IMR-90 (cell line): ENCODE data around the gene ZNF521. TPM values are rescaled to one million over a fixed set of nuclear protein-coding genes. Genes with fewer than 3 reads are reported as not detected.
A peak's percentile ranks its signal among the peaks of the same experiment; 100 is the strongest.

Source experiments
- ATAC-seq: fragments of 200-7000 bp; cut with Tn5 transposase; 2 replicates; pipeline ENCODE4 v1.9.1; 2020; ENCODE audit warnings: low read depth, mild to moderate bottlenecking, moderate library complexity
- BruUV-seq: library from RNA; stranded (reverse); fragments of 400-500 nt; replicated peaks from 2 replicates; lab custom pipeline; 2021; lab: Mats Ljungman, UMichigan
- CTCF ChIA-PET: fragments of 300-600 bp; formaldehyde crosslinking; extraction: SDS; loops from one replicate; lab custom pipeline; 2021; ENCODE audit warnings: antibody characterized with exemption; lab: Yijun Ruan, JAX
- POLR2A ChIA-PET: fragments of 300-600 bp; sonication (Branson Sonifier 250); formaldehyde crosslinking; loops from one replicate; lab custom pipeline; 2022; ENCODE audit warnings: antibody characterized with exemption; ENCODE audit not compliant: unreplicated experiment; lab: Charles Lee
- DNase-seq: peaks from one replicate; pipeline ENCODE4 v3.0.0; 2013
- H2AFZ ChIP-seq: replicated peaks from 2 replicates; pipeline ENCODE3; 2013; ENCODE audit warnings: low read length, mild to moderate bottlenecking; ENCODE audit not compliant: poor library complexity
- H2AK5ac ChIP-seq: 2 replicates; pipeline ENCODE4 v1.6.1; 2013; ENCODE audit warnings: low read depth, low read length, inconsistent platforms
- H2AK9ac ChIP-seq: replicated peaks from 2 replicates; pipeline ENCODE3; 2013; ENCODE audit warnings: mild to moderate bottlenecking, low read depth, low read length, moderate library complexity; ENCODE audit not compliant: poor library complexity
- H2BK120ac ChIP-seq: 2 replicates; pipeline ENCODE4 v1.6.1; 2013; ENCODE audit warnings: low read depth, low read length, inconsistent platforms
- H2BK15ac ChIP-seq: 3 replicates; pipeline ENCODE4 v1.6.1; 2013; ENCODE audit warnings: low read depth, low read length, inconsistent platforms
- H2BK20ac ChIP-seq: 2 replicates; pipeline ENCODE4 v1.6.1; 2013; ENCODE audit warnings: low read depth, mild to moderate bottlenecking, inconsistent platforms, low read length, moderate library complexity
- H2BK5ac ChIP-seq: 2 replicates; pipeline ENCODE4 v1.6.1; 2013; ENCODE audit warnings: mild to moderate bottlenecking, low read depth, low read length, inconsistent platforms; ENCODE audit not compliant: poor library complexity, severe bottlenecking
- H3K14ac ChIP-seq: replicated peaks from 2 replicates; pipeline ENCODE4 v1.6.1; 2013; ENCODE audit warnings: low read depth, low read length, inconsistent platforms
- H3K18ac ChIP-seq: 2 replicates; pipeline ENCODE4 v1.6.1; 2013; ENCODE audit warnings: low read depth, low read length, control low read depth
- H3K23ac ChIP-seq: 2 replicates; pipeline ENCODE4 v1.6.1; 2013; ENCODE audit warnings: low read depth, low read length, inconsistent platforms
- H3K27ac ChIP-seq: 2 replicates; pipeline ENCODE4 v1.5.1; 2013; ENCODE audit warnings: mild to moderate bottlenecking, control low read depth, low read length; ENCODE audit not compliant: insufficient read depth
- H3K27me3 ChIP-seq: 2 replicates; pipeline ENCODE4 v1.6.1; 2013; ENCODE audit warnings: low read length; ENCODE audit not compliant: control insufficient read depth, insufficient read depth
- H3K36me3 ChIP-seq: 2 replicates; pipeline ENCODE4 v1.6.1; 2013; ENCODE audit warnings: low read length, mixed read lengths; ENCODE audit not compliant: control insufficient read depth, insufficient read depth
- H3K4ac ChIP-seq: 2 replicates; pipeline ENCODE4 v1.6.1; 2013; ENCODE audit warnings: low read depth, low read length, inconsistent platforms
- H3K4me1 ChIP-seq: 2 replicates; pipeline ENCODE4 v1.6.1; 2013; ENCODE audit warnings: low read length, mixed read lengths; ENCODE audit not compliant: control insufficient read depth, insufficient read depth
- H3K4me2 ChIP-seq: 2 replicates; pipeline ENCODE4 v1.6.1; 2013; ENCODE audit warnings: low read depth, mild to moderate bottlenecking, control low read depth, low read length, moderate library complexity
- H3K4me3 ChIP-seq: 2 replicates; pipeline ENCODE4 v1.5.1; 2013; ENCODE audit warnings: low read depth, mild to moderate bottlenecking, control low read depth, low read length, moderate library complexity; ENCODE audit not compliant: insufficient read depth
- H3K56ac ChIP-seq: 2 replicates; pipeline ENCODE4 v1.6.1; 2013; ENCODE audit warnings: low read length, inconsistent platforms; ENCODE audit not compliant: insufficient read depth; ENCODE audit errors: extremely low read depth
- H3K79me1 ChIP-seq, 2 experiments: 2 replicates each; pipeline ENCODE4 v1.6.1; 2013; ENCODE audit warnings: low read length in 2 of 2, inconsistent platforms in 1 of 2, low read depth in 1 of 2
- H3K9ac ChIP-seq: 2 replicates; pipeline ENCODE4 v1.6.1; 2013; ENCODE audit warnings: low read depth, low read length, control low read depth
- H3K9me1 ChIP-seq: 2 replicates; pipeline ENCODE4 v1.6.1; 2013; ENCODE audit warnings: low read length, inconsistent platforms; ENCODE audit not compliant: insufficient read depth
- H3K9me3 ChIP-seq: 2 replicates; pipeline ENCODE4 v1.6.1; 2013; ENCODE audit warnings: low read length; ENCODE audit not compliant: control insufficient read depth, insufficient read depth
- H4K20me1 ChIP-seq: 2 replicates; pipeline ENCODE4 v1.6.1; 2013; ENCODE audit warnings: low read length, inconsistent platforms; ENCODE audit not compliant: insufficient read depth
- H4K5ac ChIP-seq: 2 replicates; pipeline ENCODE4 v1.6.1; 2013; ENCODE audit warnings: mild to moderate bottlenecking, low read depth, low read length, control low read depth
- H4K8ac ChIP-seq, 2 experiments: 2 replicates each; pipeline ENCODE4 v1.6.1; 2013; ENCODE audit warnings: low read depth in 2 of 2, low read length in 2 of 2, control low read depth in 1 of 2, inconsistent platforms in 1 of 2
- H4K91ac ChIP-seq: 2 replicates; pipeline ENCODE4 v1.6.1; 2013; ENCODE audit warnings: low read depth, low read length, inconsistent platforms; ENCODE audit not compliant: insufficient read depth
- BHLHE40 ChIP-seq: fragments of 150-350 bp; IDR thresholded peaks from 2 replicates; pipeline ENCODE4 v1.6.1; 2016; ENCODE audit warnings: mild to moderate bottlenecking, low read depth, low read length
- CEBPB ChIP-seq: IDR thresholded peaks from 2 replicates; pipeline ENCODE4 v1.6.1; 2012; ENCODE audit warnings: low read depth, low read length, improper control_type of control experiment
- CHD1 ChIP-seq: IDR thresholded peaks from 2 replicates; pipeline ENCODE4 v1.6.1; 2012; ENCODE audit warnings: low read depth, low read length, improper control_type of control experiment
- CTCF ChIP-seq: conservative IDR thresholded peaks from 2 replicates; pipeline ENCODE4 v1.5.1; 2012; ENCODE audit warnings: mild to moderate bottlenecking, low read depth, low read length, improper control_type of control experiment
- ELK1 ChIP-seq: fragments of 150-350 bp; IDR thresholded peaks from 2 replicates; pipeline ENCODE4 v1.6.1; 2016; ENCODE audit warnings: low read depth, mild to moderate bottlenecking, low read length, moderate library complexity, borderline replicate concordance
- FOS ChIP-seq: fragments of 150-350 bp; IDR thresholded peaks from 2 replicates; pipeline ENCODE4 v1.6.1; 2016; ENCODE audit warnings: low read depth, low read length
- MAFK ChIP-seq: IDR thresholded peaks from 2 replicates; pipeline ENCODE4 v1.6.1; 2012; ENCODE audit warnings: low read depth, low read length, improper control_type of control experiment
- MAZ ChIP-seq: IDR thresholded peaks from 2 replicates; pipeline ENCODE4 v1.6.1; 2012; ENCODE audit warnings: low read depth, mild to moderate bottlenecking, low read length, improper control_type of control experiment, moderate library complexity, borderline replicate concordance
- MXI1 ChIP-seq: IDR thresholded peaks from 2 replicates; pipeline ENCODE4 v1.6.1; 2012; ENCODE audit warnings: low read depth, mild to moderate bottlenecking, low read length, moderate library complexity, borderline replicate concordance
- NFE2L2 ChIP-seq: fragments of 150-350 bp; IDR thresholded peaks from 2 replicates; pipeline ENCODE4 v1.6.1; 2016; ENCODE audit warnings: low read depth, mild to moderate bottlenecking, low read length
- POLR2A ChIP-seq: IDR thresholded peaks from 2 replicates; pipeline ENCODE4 v1.6.1; 2012; ENCODE audit warnings: mild to moderate bottlenecking, low read depth, low read length
- RAD21 ChIP-seq: IDR thresholded peaks from 2 replicates; pipeline ENCODE4 v1.6.1; 2012; ENCODE audit warnings: low read length, improper control_type of control experiment
- RFX5 ChIP-seq: IDR thresholded peaks from 2 replicates; pipeline ENCODE4 v1.8.0; 2012; ENCODE audit warnings: low read depth, mild to moderate bottlenecking, low read length, moderate library complexity
- SMC3 ChIP-seq: fragments of 150-350 bp; IDR thresholded peaks from 2 replicates; pipeline ENCODE4 v1.6.1; 2016; ENCODE audit warnings: low read depth, mild to moderate bottlenecking, antibody characterized with exemption, low read length, moderate library complexity
- USF2 ChIP-seq: fragments of 150-350 bp; IDR thresholded peaks from 2 replicates; pipeline ENCODE4 v1.6.1; 2017; ENCODE audit warnings: mild to moderate bottlenecking, antibody characterized with exemption, low read length, low read depth
- WGBS, 2 experiments: methylation state at CpG; one replicate each; pipeline versions ENCODE4 v1.1.5 to v1.1.7; 2013; ENCODE audit warnings: missing lambda C conversion rate in 2 of 2; ENCODE audit not compliant: insufficient read length in 1 of 2; ENCODE audit errors: extremely low coverage in 2 of 2; 5-methylcytosine and 5-hydroxymethylcytosine counted together
- dilution Hi-C: fragments of 300-500 bp; cut with HindIII; formaldehyde crosslinking; loops from one replicate; pipeline ENCODE4 v1.14.3; 2018; ENCODE audit warnings: low sequenced_read_pairs; ENCODE audit not compliant: unreplicated experiment
- in situ Hi-C: fragments of 300-500 bp; cut with MboI; formaldehyde crosslinking; loops from 3 replicates; pipeline ENCODE4 v1.14.3; 2019; ENCODE audit warnings: low sequenced_read_pairs, inconsistent platforms, mixed read lengths
- intact Hi-C: fragments of 100-400 bp; cut with micrococcal nuclease; formaldehyde crosslinking; loops from 2 replicates; pipeline ENCODE4 v1.10.0; 2022
- polyA plus RNA-seq, 3 experiments: library from polyadenylated mRNA; depleted of rRNA; stranded (reverse); fragments of >200 nt; gene quantifications; 2 replicates each; pipeline ENCODE4 v1.2.3, GENCODE V29; 2012; ENCODE audit warnings: low replicate concordance in 1 of 3
- total RNA-seq: library from RNA; depleted of rRNA; stranded (reverse); fragments of >200 nt; gene quantifications from 2 replicates; pipeline ENCODE4 v1.2.3, GENCODE V29; 2012

The ZNF521 gene
- total and polyA plus RNA-seq, 2 of the 4 experiments (the other 2 are of a cell fraction), result 21.5 to 59.3 TPM

DNA sequence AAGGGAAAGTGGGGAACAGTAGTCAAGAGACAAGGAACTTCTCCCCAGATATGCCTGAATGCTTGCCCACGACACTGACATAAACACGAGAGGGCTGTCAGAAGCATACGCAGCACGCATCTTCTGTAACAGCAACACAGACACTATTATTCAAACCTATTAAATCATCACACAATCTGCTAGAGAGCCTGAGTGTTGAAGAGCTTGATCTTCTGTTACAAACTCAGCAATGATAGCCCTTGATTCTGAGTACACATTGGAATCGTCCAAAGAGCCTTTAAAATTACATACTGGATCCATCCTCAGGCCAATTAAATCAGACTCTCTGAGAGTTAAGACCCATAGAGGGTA lies 111.6 kb downstream of the ZNF521 start:
- no peaks in the 10 kb centered on the region for H3K36me3 ChIP-seq
- H3K27me3 ChIP-seq, result no peaks in the 10 kb centered on the region
- H2BK5ac ChIP-seq, result no peak overlapping the region
- no peak overlapping the region for H3K4ac ChIP-seq
- H3K27ac ChIP-seq, result no peak overlapping the region
- H3K9ac ChIP-seq, result no peak overlapping the region
- BruUV-seq, result no TSS peak
- H3K79me1 ChIP-seq, result peaks cover 24 to 47% of the 10 kb centered on the region in 2 experiments
- intact Hi-C loops, result no loop called here
- no peak for TF ChIP-seq CEBPB
- TF ChIP-seq RFX5, result no peak
- no peak for TF ChIP-seq USF2
- no peak for TF ChIP-seq NFE2L2
- no peak for TF ChIP-seq CHD1
- no peak for TF ChIP-seq CTCF
- no peak for TF ChIP-seq POLR2A
- no peak for TF ChIP-seq ELK1
- TF ChIP-seq MXI1, result no peak
- TF ChIP-seq MAZ, result no peak
- no peak for TF ChIP-seq RAD21
- TF ChIP-seq BHLHE40, result no peak
- no peak for TF ChIP-seq MAFK
- no peak for TF ChIP-seq FOS
- no peak for TF ChIP-seq SMC3
- CTCF ChIA-PET, result no interaction called here
- dilution Hi-C loops, result no loop called here
- H3K9me3 ChIP-seq, result no peaks in the 10 kb centered on the region
- WGBS, 2 experiments, result 80% methylated on average over 1 of the region's 5 CpGs; no CpG with 5 or more reads in 1 of the 2 experiments
- DNase-seq (no peak), ATAC-seq (no peak)
- H2AK5ac ChIP-seq, result no peak overlapping the region
- H4K20me1 ChIP-seq, result no peaks in the 10 kb centered on the region
- no peak overlapping the region for H3K4me3 ChIP-seq
- in situ Hi-C loops, result no loop called here
- H3K4me1 ChIP-seq, result peaks cover 23% of the 10 kb centered on the region
- H3K56ac ChIP-seq, result no peak overlapping the region
- H3K18ac ChIP-seq, result peak overlapping the region; percentile 69; the same call in 1 of the 2 replicates
- no peak overlapping the region for H3K23ac ChIP-seq
- H3K4me2 ChIP-seq, result no peak overlapping the region
- H2BK20ac ChIP-seq, result no peak overlapping the region
- H2BK15ac ChIP-seq, result 0 out of 3 replicates have a peak overlapping the region, but pooled peaks have one; percentile 54
- H2BK120ac ChIP-seq, result no peak overlapping the region
- POLR2A ChIA-PET, result interaction anchor here (0.5 kb wide), 1 partner anchor 68 kb away, joined by 3 read pairs; no protein-coding TSS in a partner anchor
- H4K8ac ChIP-seq, result peak overlapping the region in 1 of 2 experiments; percentile 47; a peak in 1 of 4 replicates
- peaks cover 13% of the 10 kb centered on the region for H3K9me1 ChIP-seq
- no peak overlapping the region for H4K91ac ChIP-seq
- no peak overlapping the region for H2AK9ac ChIP-seq
- no peak overlapping the region for H2AFZ ChIP-seq
- H3K14ac ChIP-seq, result no peak overlapping the region
- peak overlapping the region; percentile 54; the same call in 1 of the 2 replicates for H4K5ac ChIP-seq
